ENCODE results near the gene MED12L. TPM values are rescaled to one million over a fixed set of nuclear protein-coding genes. Genes with fewer than 3 reads are reported as not detected.

MED12L gene
- total RNA-seq, 3 donors from 2014 or later, result 0.48 to 1.6 (median 1.6) TPM

- Histone ChIP-seq H3K36me3 (no peaks in the 10 kb centered on the region), H3K9me3 (no peaks in the 10 kb centered on the region)
- intact Hi-C loops (cut with DNase I; ENCODE audit: low total_unique reads), result no loop called here
Observed at GRCh38 chr3:151410891-151411559, 325.6 kb downstream of the MED12L start.

GRCh38 chr3:151412989-151413388 lies 327.5 kb downstream of the MED12L start:
- Histone ChIP-seq H3K4me3 (no peak overlapping the region), H3K27me3 (no peaks in the 10 kb centered on the region), H3K36me3 (no peaks in the 10 kb centered on the region), H3K4me1 (no peaks in the 10 kb centered on the region), H3K27ac (no peak overlapping the region), H3K9me3 (no peaks in the 10 kb centered on the region)
- intact Hi-C loops (cut with DNase I; ENCODE audit: low total_unique reads), result no loop called here
- DNase-seq (ENCODE audit: low spot score in 2 of 2), result no peak
- no peak for TF ChIP-seq POLR2A (IDR thresholded peaks at IDR 0.05)
- no peak for TF ChIP-seq POLR2AphosphoS5 (IDR thresholded peaks at IDR 0.05)
- TF ChIP-seq CTCF (IDR thresholded peaks at IDR 0.05), result no peak

More at GRCh38 chr3:151410891-151411559, 325.6 kb downstream of the MED12L start:
- Histone ChIP-seq H3K4me1 (no peaks in the 10 kb centered on the region), H3K27me3 (no peaks in the 10 kb centered on the region), H3K27ac (no peak overlapping the region), H3K4me3 (no peak overlapping the region)
- TF ChIP-seq POLR2AphosphoS5 (IDR thresholded peaks at IDR 0.05), result no peak
- no peak for TF ChIP-seq POLR2A (IDR thresholded peaks at IDR 0.05)
- no peak for DNase-seq (ENCODE audit: low spot score in 2 of 2)

GRCh38 chr3:151415289-151415688 lies 329.8 kb downstream of the MED12L start:
- H3K4me3 ChIP-seq, result no peak overlapping the region
- no peaks in the 10 kb centered on the region for H3K27me3 ChIP-seq
- no peak for DNase-seq (ENCODE audit: low spot score in 2 of 2)
- no peak overlapping the region for H3K27ac ChIP-seq
- intact Hi-C loops (cut with DNase I; ENCODE audit: low total_unique reads), result no loop called here
- TF ChIP-seq POLR2A (IDR thresholded peaks at IDR 0.05), result no peak
- no peak for TF ChIP-seq POLR2AphosphoS5 (IDR thresholded peaks at IDR 0.05)
- TF ChIP-seq CTCF (IDR thresholded peaks at IDR 0.05), result no peak
- H3K4me1 ChIP-seq, result no peaks in the 10 kb centered on the region
- H3K9me3 ChIP-seq, result no peaks in the 10 kb centered on the region
- H3K36me3 ChIP-seq, result no peaks in the 10 kb centered on the region

GRCh38 chr3:151419806-151420205 lies 334.3 kb downstream of the MED12L start:
- H3K9me3 ChIP-seq, result no peaks in the 10 kb centered on the region
- no peaks in the 10 kb centered on the region for H3K4me1 ChIP-seq
- H3K36me3 ChIP-seq, result no peaks in the 10 kb centered on the region
- no peak for TF ChIP-seq CTCF (IDR thresholded peaks at IDR 0.05)
- no peak for TF ChIP-seq POLR2AphosphoS5 (IDR thresholded peaks at IDR 0.05)
- TF ChIP-seq POLR2A (IDR thresholded peaks at IDR 0.05), result no peak
- H3K4me3 ChIP-seq, result no peak overlapping the region
- no peak overlapping the region for H3K27ac ChIP-seq
- no peaks in the 10 kb centered on the region for H3K27me3 ChIP-seq
- intact Hi-C loops (cut with DNase I; ENCODE audit: low total_unique reads), result loop anchor here (5.0 to 10.0 kb wide), 2 partner anchors 808 to 1115 kb away; no protein-coding TSS in a partner anchor
- no peak for DNase-seq (ENCODE audit: low spot score in 2 of 2)

- DNase-seq (ENCODE audit: low spot score in 2 of 2), result no peak
- no peaks in the 10 kb centered on the region for H3K27me3 ChIP-seq
- no peak overlapping the region for H3K4me3 ChIP-seq
- no peaks in the 10 kb centered on the region for H3K36me3 ChIP-seq
- H3K27ac ChIP-seq, result no peak overlapping the region
- intact Hi-C loops (cut with DNase I; ENCODE audit: low total_unique reads), result loop anchor here (5.0 to 10.0 kb wide), 2 partner anchors 810 to 1117 kb away; no protein-coding TSS in a partner anchor
- H3K9me3 ChIP-seq, result no peaks in the 10 kb centered on the region
- no peak for TF ChIP-seq POLR2AphosphoS5 (IDR thresholded peaks at IDR 0.05)
- no peak for TF ChIP-seq POLR2A (IDR thresholded peaks at IDR 0.05)
- TF ChIP-seq CTCF (IDR thresholded peaks at IDR 0.05), result no peak
- H3K4me1 ChIP-seq, result no peaks in the 10 kb centered on the region
Observed at GRCh38 chr3:151421938-151422337, 336.5 kb downstream of the MED12L start.

All from breast epithelium (tissue), 4 donors.